Fibroblast of pulmonary artery (primary cell): Measurements from ENCODE around the gene ATCAY.
"Not testable (repeated sequence)": the region's sequence is repeated elsewhere in the genome, so short reads cannot be mapped to it uniquely, and the experiment has no call there.

ENCODE experiments used
- DNase-seq: peaks from one replicate; pipeline ENCODE4 v3.0.0-alpha.2; 2010; ENCODE audit warnings: low read depth
- H3K4me3 ChIP-seq: replicated peaks from 2 replicates; pipeline ENCODE4 v1.5.1; 2011; ENCODE audit warnings: low read depth, mild to moderate bottlenecking, control low read depth, low read length, moderate library complexity
- TF ChIP-seq, protein P1 (sequence below): IDR thresholded peaks from 2 replicates; pipeline ENCODE4 v1.5.1; 2011; ENCODE audit warnings: mild to moderate bottlenecking, control low read depth, low read length, inconsistent platforms; ENCODE audit errors: missing control alignments

The ATCAY gene

DNA sequence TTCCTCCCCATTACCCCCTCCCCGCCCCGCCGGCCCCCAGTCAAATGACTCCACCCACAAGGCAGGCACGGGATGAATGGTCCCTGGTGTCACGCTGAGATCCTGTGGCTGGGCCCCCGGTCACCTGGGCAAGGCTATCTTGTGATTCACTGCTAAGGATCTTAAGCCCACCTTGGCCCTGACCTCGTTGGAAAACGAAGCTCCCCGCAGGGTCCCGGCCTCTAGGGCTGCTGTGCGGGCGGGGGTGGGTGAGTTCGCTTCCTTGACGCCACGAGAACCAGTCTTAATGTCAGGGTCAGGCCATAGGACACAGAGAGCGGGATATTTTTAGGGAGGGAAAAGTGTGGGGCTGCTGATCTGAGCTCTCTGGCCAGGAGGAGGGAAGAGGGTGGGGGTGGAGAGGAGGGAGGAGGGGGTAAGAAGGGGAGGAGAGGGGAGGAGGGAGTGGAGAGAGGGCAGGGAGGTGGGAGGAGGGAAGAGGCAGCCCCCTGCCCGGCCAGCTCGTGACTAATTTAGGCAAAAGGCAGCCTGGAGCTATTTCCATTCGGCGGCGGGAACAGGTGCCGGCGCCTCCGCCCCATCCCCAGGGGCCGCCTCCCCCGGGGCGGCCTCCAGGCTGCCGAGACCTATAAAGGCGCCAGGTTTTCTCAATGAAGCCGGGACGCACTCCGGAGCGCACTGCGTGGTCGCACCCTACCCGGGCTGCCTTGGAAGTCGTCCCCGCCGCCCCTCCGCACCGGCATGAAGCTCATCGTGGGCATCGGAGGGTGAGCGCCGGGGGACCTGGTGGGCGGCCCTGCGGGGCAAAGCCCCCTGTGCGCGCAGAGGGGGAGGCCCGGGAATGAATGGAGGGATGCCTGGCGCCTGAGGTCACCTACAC lies 52.7 kb downstream of the ATCAY start, which contains the start of gene NMRK2:
Gene NMRK2, plus strand, starts transcription at position 139 of the 880 bp plus-strand sequence. Its CDS starts 603 bp downstream, at position 742.
- DNase-seq = no peak
- no peak within 1 kb of the TSS for H3K4me3 ChIP-seq
- TF ChIP-seq, protein P1, sequence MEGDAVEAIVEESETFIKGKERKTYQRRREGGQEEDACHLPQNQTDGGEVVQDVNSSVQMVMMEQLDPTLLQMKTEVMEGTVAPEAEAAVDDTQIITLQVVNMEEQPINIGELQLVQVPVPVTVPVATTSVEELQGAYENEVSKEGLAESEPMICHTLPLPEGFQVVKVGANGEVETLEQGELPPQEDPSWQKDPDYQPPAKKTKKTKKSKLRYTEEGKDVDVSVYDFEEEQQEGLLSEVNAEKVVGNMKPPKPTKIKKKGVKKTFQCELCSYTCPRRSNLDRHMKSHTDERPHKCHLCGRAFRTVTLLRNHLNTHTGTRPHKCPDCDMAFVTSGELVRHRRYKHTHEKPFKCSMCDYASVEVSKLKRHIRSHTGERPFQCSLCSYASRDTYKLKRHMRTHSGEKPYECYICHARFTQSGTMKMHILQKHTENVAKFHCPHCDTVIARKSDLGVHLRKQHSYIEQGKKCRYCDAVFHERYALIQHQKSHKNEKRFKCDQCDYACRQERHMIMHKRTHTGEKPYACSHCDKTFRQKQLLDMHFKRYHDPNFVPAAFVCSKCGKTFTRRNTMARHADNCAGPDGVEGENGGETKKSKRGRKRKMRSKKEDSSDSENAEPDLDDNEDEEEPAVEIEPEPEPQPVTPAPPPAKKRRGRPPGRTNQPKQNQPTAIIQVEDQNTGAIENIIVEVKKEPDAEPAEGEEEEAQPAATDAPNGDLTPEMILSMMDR = no peak

DNA sequence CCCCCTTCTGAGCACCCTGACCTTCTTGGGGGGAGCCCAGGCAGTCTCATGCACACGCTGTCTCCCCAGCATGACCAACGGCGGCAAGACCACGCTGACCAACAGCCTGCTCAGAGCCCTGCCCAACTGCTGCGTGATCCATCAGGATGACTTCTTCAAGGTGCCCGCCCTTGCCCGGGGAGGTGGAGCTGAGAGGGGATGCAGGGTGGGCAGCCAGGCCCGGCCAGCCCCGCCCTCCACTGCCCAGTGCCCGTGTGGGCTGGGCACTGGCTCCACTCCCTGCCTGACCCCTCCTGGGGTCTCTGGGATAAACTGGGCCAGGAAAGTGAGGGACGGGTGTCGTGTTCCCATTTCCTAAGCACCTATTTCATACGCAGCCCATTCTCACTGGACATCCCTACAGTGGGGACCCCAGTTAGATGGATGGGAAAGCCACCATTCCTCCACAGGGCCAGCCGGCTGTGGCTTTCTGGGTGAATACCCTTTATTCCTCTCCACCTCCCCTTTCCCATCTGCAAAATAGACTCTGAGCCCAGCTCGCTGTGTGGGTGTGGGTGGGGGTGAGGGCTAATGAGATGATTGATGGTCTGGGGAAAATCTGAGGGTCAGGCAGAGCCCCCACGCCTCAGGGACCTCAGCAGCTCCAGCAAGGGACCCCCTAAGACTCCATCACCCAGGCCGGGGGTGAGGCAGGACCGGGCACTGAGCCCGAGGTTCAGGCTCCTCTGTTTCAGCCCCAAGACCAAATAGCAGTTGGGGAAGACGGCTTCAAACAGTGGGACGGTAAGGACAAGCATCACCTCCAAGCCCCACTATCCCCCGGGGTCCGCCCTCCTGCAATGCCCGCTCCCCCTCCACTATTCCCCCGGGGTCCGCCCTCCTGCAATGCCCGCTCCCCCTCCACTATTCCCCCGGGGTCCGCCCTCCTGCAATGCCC lies 56.3 kb downstream of the ATCAY start:
- TF ChIP-seq, protein P1 = no peak

DNA sequence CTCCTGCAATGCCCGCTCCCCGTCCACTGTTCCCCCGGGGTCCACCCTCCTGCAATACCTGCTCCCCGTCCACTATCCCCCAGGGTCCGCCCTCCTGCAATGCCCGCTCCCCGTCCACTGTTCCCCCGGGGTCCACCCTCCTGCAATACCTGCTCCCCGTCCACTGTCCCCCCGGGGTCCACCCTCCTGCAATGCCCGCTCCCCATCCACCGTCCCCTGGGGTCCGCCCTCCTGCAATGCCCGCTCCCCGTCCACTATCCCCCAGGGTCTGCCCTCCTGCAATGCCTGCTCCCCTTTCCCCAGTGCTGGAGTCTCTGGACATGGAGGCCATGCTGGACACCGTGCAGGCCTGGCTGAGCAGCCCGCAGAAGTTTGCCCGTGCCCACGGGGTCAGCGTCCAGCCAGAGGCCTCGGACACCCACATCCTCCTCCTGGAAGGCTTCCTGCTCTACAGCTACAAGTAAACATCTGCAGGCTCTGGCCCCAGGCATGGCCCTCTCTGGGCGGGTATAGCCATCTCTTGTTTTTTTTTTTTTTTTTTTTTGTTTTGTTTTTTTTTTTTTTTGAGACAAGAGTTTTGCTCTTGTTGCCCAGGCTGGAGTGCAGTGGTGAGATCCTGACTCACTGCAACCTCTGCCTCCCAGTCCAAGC lies 57.9 kb downstream of the ATCAY start:
- DNase-seq, H3K4me3 ChIP-seq: not testable (repeated sequence)

More for the DNA sequence above, 56.3 kb downstream of the ATCAY start:
- no peak for DNase-seq
- H3K4me3 ChIP-seq = no peak overlapping the region

DNA sequence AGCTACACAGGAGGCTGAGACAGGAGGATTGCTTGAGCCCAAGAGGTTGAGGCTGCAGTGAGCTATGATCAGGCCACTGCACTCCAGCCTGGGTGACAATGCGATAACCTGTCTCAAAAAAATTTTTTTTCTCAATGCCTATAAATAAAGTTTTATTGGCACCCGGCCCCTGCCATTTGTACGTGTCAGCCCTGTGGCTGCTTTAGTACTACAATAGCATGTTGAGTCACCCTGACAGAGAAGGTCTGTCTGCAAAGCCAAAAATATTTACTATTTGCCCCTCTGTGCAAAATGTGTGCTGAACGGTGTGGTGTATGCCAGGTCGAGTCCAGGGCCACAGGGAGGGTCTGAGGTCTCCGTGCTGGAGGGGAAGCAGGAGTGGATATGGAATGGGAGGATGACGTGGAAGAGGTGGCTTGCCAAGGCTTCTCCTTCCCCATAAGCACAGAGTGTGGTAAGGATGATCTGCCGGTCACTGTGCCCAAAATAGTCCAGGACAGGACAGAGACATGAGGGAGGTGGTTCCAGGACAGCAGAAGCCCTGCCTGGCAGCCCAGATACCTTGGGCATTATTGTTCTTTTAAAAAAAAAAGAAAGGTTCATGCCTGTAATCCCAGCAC lies 62.4 kb downstream of the ATCAY start:
- TF ChIP-seq, protein P1 = no peak
- H3K4me3 ChIP-seq = no peak overlapping the region
- no peak for DNase-seq

DNA sequence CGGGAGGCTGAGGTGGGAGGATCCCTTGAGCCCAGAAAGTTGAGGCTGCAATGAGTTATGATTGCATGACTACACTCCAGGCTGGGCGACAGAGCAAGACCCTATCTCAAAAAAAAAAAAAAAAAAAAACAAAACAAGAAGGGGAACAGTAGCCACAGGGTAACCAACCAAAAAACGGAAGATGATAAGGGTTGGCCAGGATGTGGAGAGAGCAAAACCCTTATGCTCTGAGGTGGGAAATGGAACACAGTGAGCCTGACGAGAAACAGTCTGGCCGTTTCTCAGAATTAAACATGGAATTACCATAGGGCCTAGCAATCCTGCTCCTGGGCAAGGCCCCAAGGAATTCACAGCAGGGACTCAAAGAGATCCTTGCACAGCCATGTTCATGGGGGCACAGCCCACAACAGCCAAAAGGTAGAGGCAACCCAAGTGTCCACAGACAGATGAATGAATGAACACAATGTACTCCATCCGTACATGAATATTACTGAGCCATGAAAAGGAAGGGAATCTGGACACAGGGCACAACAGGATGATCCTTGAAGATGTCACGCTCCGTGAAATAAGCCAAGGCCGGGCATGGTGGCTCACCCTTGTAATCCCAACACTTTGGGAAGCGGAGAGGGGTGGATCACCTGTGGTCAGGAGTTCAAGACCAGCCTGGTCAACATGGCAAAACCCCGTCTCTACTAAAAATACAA lies 63.7 kb downstream of the ATCAY start:
- no peak for DNase-seq
- H3K4me3 ChIP-seq = no peak overlapping the region
- TF ChIP-seq, protein P1 = no peak

DNA sequence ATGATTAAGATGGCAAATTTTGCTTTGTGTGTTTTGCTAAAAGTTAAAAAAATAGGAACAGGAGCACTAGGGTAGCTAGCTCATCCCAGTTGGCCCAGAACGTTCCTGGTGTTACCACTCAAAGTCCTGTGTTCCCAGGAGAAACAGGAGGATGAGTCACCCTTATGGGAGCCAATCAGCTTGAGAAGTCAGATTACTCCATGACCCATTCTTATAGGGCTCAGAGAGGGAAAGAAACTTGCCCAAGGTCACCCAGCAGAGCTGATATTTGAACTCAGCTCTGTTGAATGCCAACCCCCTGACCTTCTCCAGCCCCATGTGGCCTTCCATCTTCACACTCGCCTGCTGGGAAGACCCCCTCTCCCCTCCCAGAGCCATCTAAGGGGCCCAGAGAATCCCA lies 65.4 kb downstream of the ATCAY start:
- DNase-seq = peak; percentile 40
- no peak overlapping the region for H3K4me3 ChIP-seq
- TF ChIP-seq, protein P1 = no peak

DNA sequence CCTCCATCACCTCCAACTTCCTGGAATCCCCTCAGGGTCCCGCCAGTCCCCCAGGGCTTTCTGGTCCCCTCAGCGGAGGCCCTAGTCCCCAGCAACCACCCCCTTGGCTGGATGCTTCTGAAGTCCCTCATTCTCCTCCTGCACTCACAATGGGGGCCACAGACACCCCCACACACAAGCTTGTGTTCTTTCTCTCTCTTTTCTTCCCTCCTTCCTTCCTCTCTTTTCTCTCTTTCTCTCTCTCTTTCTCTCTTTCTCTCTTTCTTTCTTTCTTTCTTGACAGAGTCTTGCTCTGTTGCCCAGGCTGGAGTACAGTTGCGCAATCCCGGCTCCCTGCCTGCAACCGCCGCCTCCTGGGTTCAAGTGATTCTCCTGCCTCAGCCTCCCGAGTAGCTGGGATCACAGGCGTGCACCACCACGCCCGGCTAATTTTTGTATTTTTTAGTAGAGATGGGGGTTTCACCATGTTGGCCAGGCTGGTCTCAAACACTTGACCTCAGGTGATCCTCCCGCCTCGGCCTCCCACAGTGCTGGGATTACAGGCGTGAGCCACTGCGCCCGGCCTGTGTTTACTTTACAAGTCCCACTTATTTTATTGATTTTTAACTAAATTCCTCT lies 66.9 kb downstream of the ATCAY start:
- H3K4me3 ChIP-seq, DNase-seq: not testable (repeated sequence)
